GM21381 (cell line): Measurements from ENCODE around the gene CUX1.
"Not testable (repeated sequence)": the region's sequence is repeated elsewhere in the genome, so short reads cannot be mapped to it uniquely, and the experiment has no call there.

Source experiments
- ATAC-seq: cut with Tn5 transposase; IDR thresholded peaks from one replicate; pipeline ENCODE4 v1.9.1; 2021; ENCODE audit warnings: mild to moderate bottlenecking, moderate library complexity; ENCODE audit not compliant: unreplicated experiment

CUX1 gene

GRCh38 chr7:102291916-102292267, 474.5 kb downstream of the CUX1 start:
- no peak for ATAC-seq

GRCh38 chr7:102292813-102293798, 475.7 kb downstream of the CUX1 start:
- no peak for ATAC-seq

- ATAC-seq = no peak
Observed at GRCh38 chr7:102294589-102294988, 477.2 kb downstream of the CUX1 start.

DNA sequence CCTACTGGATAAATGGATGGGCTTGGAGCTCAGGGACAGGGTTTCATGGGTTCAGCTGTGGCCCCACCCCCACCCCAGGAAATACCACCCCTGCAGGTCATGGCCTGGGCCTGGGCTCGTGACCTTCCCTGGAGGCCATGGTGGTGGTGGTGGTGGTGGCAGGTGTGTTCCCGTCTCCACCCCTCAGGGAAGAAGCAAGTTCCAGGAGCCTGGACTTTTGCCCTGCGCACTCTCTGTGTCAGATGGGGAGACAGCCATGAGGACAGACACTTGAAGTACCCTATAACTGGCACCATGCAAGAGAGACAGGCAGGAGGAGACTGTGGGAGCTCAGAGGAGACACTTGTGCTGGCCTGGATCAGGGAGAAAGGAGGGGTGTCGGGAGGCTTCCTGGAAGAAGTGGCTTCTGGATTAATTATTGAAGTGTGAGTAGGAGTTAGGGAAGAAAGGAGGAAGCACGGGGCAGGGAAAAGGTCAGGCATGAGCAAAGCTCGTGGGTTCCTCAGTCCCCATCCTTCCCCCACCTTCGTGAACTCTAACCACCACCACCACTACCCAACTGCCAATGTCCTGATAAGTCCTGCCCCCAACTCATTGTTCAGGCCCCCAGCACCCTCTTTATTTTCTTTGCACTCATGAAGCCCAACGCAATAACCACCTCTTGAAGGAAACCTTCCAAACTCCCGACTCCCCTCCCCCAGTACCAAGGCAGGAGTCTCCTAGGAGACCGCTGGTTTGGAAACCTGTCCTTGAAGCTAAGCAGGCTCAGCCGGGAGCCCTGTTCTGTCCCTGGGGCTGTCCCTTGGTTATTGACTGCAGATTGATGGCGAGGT, 478.1 kb downstream of the CUX1 start:
- no peak for ATAC-seq

DNA sequence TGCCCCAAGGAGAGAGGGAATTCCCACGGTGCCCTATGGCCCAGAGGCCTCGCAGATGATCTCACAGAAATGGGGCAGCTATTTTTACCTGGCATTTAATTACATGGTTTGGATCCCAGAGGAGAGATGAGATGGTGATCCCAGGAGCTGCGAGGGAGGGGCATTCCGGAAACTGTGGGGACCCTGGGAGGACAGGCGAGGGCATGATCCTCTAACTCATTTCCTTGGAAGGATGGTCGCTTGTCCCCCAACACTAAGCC, 478.7 kb downstream of the CUX1 start:
- ATAC-seq = no peak

GRCh38 chr7:102296514-102296913, 479.1 kb downstream of the CUX1 start:
- no peak for ATAC-seq

DNA sequence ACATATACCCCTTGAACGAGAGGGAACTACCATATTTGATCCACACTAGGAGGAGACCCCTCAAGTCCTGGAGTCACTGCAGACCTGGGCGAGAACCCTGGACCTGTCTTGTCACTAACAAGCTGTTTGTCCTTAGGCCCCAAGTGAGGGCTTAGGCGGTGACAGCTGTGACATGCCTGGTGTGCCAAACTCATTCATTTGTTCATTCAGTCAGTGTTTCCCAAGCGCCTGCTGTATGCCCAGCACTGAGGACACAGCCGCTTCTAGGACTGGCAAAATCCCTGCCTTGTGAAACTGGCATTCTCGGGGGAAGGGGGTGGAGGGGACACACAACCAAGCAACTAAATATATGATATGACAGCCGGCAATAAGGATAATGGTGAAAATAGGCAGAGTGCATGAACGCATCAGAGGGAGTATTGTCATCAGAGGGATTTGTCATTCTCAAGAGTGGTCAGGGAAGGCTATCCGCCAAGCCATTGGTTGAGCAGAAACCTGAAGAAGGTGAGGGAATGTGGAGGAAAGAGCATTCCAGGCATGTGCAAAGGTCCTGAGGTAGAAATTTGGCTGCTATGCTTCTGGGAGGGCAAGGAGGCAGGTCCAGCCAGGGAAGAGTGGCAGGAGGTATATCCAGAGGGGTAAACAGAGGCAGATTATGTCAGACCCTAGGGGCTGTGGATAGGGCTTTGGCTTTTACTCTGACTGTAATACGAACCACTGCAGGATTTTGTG, 480.2 kb downstream of the CUX1 start:
- ATAC-seq = no peak

- ATAC-seq = no peak
Observed at GRCh38 chr7:102300643-102301221, 483.3 kb downstream of the CUX1 start.

- ATAC-seq = not testable (repeated sequence)
Observed at GRCh38 chr7:102301367-102301766, 483.9 kb downstream of the CUX1 start.

GRCh38 chr7:102302025-102302424, 484.6 kb downstream of the CUX1 start:
- ATAC-seq = no peak

- no peak for ATAC-seq
Observed at GRCh38 chr7:102303669-102304422, 486.4 kb downstream of the CUX1 start.

DNA sequence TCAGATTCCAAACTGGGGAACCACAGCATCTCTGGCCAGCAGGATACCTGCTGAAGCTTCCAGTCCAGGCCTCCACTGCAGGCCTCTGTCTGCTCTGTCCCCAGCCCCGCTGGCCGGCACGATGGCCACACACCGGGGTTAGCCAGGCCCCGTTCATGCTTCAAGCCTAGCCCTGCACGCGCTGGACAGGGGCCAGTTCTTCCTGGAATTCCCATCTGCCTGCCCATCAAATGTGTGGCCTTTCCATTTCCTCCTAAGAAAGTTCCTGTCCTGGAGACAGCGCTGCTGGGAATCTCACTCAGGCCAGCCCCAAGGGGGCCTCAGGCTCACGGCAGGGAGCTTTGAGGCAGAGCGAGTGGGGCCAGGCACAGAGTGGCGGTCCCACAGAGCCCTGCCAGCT, 487.2 kb downstream of the CUX1 start:
- ATAC-seq = no peak

GRCh38 chr7:102305414-102306268, 488.2 kb downstream of the CUX1 start:
- peak; percentile 48 for ATAC-seq

DNA sequence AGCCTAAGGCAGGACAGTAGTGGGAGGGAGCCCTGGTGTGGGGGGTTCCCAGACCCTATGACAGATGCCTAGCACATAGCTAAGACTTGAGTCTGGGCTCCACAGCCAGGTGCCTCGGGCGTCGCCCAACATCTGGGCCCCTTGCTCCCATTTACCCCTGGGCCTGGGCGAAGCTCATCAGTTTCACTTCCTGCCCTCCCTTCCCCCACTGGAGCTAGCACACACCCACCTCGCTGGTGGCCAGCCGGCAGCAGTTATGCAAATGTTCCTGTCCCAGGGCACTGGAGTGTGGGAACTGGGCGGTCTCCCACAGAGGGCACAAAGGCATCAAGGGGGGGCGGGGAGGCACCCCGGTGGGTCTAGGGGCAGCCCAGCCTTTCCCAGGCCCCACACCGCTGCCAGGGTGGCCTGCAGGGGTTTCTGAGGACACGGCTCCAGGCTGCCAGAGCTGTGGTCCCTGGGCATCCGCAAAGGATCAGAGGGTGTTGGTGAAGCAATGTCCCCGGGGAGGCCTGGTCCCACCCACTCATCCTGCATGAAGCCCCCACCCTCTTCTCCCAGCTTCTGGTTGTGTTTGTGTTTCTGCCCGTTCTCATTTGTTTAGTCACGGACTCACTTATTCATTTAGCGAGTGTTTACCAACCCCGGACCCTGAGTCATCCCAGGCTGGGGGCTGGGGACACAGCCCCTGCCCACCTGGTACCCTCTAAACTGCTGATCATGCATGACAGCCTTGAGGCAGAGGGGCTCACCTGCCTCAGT, 489.7 kb downstream of the CUX1 start:
- peak; percentile 68 for ATAC-seq

- ATAC-seq = no peak
Observed at GRCh38 chr7:102310414-102310815, 493.0 kb downstream of the CUX1 start.

DNA sequence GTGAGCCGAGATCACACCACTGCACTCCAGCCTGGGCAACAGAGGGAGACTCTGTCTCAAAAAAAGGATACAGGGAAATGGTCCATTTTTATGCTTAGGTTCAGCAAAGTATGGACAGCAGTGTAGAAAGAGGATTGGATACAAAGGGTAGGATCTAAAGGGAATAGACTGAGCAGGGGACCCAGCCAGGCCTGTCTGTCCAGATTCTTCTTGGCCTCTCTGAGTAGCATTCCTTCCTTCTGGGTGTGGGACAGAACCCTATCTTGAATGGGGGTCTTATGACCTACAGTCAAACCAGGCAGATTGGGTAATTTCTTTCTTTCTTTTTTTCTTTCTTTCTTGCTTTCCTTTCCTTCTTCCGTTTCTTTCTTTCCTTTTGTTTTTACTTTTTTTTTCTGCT, 494.9 kb downstream of the CUX1 start:
- ATAC-seq = no peak

DNA sequence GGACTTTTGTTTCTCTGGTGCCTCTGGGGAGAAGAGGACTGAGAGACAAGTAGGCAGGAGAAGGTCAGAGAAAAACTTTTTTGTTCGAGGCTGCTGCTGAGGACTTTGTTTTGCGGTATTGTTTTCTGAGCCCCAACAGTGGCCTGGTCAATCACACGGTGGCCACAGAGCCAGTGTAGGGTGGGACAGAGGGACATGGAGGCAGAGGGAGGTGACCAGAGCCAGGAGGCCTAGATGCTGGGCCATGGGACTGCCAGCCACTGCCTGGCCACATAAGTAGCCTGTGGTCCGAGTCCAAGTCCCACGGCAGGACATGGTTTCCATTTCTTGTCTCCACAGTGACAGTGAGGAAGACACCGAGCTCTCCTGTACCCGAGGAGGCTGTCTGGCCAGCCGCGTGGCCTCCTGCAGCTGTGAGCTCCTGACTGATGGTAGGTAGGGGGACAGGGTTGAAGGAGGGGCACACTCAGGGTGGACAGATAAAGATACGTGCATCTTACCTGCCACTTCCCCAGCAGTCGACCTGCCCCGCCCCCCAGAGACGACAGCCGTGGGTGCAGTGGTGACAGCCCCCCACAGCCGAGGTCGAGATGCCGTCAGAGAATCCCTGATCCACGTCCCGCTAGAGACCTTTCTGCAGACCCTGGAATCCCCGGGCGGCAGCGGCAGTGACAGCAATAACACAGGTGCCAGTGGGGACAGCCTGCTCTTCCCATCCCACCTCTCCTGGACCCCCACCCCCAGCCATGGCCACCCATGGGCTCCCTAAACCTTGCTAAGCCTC, 496.8 kb downstream of the CUX1 start:
- ATAC-seq = no peak
